ENCODE measurements around the gene TNIP2.

The TNIP2 gene

DNA sequence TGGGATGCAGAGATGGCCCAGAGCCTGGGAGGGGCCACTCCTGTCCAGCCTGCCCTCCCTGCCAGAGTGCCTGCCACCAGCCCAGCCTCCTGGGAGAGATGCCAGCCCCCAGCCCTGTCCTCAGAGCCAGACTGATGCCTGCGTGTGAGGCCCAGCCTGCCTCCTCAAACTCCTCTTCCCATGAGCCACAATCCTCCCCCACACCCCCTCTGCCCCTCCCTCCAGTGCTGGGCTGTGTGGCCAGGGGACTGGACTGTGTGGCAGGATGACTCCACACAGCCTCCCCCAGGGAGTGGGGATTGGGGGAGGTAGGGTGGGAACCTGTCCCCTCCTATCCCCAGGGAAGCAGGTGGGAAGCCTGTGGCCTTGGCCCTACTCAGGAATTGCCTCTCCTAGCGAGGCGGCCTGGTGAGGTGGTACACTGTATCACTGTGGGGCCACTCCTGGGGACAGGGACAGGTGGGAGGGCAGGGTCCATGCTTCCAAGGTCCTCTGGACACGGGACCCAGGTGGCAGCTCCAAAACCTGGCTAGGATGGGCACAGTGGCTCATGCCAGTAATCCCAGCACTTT is 32.5 kb upstream of the TNIP2 start:
- H3K9ac ChIP-seq (ENCODE audit: insufficient read length, low read depth): no peak overlapping the region
- TF ChIP-seq ZNF274 (IDR thresholded peaks at IDR 0.05; ENCODE audit: low read depth, low read length) (no peak), YY1 (IDR thresholded peaks at IDR 0.05; ENCODE audit: insufficient read depth, insufficient read length) (no peak), SUZ12 (IDR thresholded peaks at IDR 0.05; ENCODE audit: extremely low read depth, insufficient read depth, insufficient read length) (no peak)
- H3K27me3 ChIP-seq (ENCODE audit: insufficient read depth, insufficient read length): peaks cover 16% of the 10 kb centered on the region
- no peak overlapping the region for H3K4me3 ChIP-seq (ENCODE audit: insufficient read length, low read depth)
- H3K9me3 ChIP-seq (ENCODE audit: insufficient read depth, low read length): no peaks in the 10 kb centered on the region
- H3K36me3 ChIP-seq (ENCODE audit: insufficient read depth, insufficient read length, low read length): no peaks in the 10 kb centered on the region
- no peak for DNase-seq (ENCODE audit: low read depth, low spot score)
- peaks cover 32% of the 10 kb centered on the region for H3K4me1 ChIP-seq (ENCODE audit: insufficient read depth, insufficient read length)

DNA sequence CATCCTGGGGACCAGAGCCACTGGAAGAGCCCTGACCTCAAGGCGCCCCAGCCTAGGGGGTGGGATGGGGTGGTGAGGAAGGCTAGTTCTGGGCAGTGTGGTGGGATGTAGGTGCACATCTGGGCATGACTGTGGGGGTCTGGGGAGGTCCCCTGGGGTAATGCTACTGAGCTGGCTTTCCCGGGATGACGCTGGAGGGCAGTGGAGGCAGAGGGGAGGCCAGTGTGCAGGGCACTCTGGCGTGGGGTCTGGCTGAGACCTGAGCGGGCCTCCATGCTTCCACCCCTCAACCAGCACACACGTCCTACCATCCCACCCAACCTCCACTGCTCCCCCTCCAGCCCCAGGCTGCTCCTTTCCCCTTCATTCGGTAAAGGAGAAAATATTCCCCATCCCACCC is 32.0 kb upstream of the TNIP2 start:
- Histone ChIP-seq H3K4me3 (ENCODE audit: insufficient read length, low read depth) (no peak overlapping the region), H3K36me3 (ENCODE audit: insufficient read depth, insufficient read length, low read length) (no peaks in the 10 kb centered on the region), H3K4me1 (ENCODE audit: insufficient read depth, insufficient read length) (peaks cover 31% of the 10 kb centered on the region), H3K9me3 (ENCODE audit: insufficient read depth, low read length) (no peaks in the 10 kb centered on the region), H3K9ac (ENCODE audit: insufficient read length, low read depth) (no peak overlapping the region), H3K27me3 (ENCODE audit: insufficient read depth, insufficient read length) (peaks cover 11% of the 10 kb centered on the region)
- no peak for DNase-seq (ENCODE audit: low read depth, low spot score)
- TF ChIP-seq YY1 (IDR thresholded peaks at IDR 0.05; ENCODE audit: insufficient read depth, insufficient read length) (no peak), SUZ12 (IDR thresholded peaks at IDR 0.05; ENCODE audit: extremely low read depth, insufficient read depth, insufficient read length) (no peak), ZNF274 (IDR thresholded peaks at IDR 0.05; ENCODE audit: low read depth, low read length) (no peak)

DNA sequence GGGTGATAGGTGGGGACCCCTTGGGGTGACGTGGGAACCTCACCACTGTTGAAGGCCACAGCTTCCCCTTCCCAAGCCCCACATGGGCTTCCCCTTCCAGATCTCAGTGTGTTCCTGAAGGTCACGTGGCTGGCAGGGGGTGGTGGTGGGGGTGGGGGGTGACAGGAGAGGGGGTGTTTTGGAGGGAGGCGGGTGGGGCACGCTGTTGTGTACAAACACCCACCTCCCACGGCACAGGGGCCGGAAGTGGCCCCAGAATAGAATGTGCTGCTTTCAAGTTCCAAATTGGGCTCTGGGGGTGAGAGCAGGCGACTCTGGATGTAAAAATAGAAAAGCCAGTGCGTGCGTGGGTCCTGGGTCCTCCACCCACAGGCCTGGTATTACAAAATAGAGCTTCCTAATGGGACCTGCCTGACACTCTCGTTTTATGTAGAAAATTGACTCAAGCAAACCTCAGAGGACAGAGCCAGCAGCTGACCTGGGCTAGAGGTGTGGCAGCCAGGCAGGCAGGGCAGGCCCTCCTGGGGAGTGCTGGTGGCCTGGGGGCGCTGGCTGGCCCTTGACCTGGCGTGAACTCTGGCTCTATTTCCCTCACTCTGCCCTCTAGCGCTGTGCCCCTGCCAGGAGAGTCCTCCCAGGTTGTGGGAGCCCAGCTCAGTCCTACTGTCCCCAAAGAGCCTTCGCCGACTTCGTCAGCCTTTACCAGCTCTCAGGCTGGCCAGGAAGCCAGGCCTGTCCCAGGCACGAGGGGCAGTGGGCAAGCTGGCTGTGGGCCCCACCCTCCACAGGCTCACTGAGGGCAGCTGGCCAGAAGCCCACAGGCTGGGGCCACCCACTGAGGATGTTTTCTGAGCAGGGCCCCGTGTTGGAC is 31.3 kb upstream of the TNIP2 start:
- TF ChIP-seq ZNF274 (IDR thresholded peaks at IDR 0.05; ENCODE audit: low read depth, low read length): no peak
- no peak for TF ChIP-seq YY1 (IDR thresholded peaks at IDR 0.05; ENCODE audit: insufficient read depth, insufficient read length)
- no peak for TF ChIP-seq SUZ12 (IDR thresholded peaks at IDR 0.05; ENCODE audit: extremely low read depth, insufficient read depth, insufficient read length)

DNA sequence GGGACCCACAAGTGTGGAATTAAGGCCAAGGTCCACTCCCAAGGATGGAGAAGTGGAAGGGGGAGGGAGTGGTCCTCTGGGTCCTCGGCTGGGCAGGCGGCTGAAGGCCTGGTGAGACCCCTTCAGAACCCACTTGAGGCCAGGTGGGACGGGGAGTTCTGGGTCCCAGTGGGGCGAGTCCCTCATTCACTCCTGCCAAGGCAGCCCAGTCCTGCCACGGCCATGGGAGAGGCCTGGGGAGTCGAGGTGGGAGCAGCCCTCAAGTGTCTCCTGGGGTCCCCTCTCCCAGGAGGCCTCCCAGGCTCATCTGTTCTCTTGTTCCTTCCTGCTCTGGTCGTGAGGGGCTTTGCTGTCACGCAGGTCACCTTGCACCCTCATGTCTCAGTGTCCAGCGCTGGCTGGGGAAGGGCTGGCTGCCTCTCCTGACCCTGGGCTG is 30.7 kb upstream of the TNIP2 start:
- DNase-seq (ENCODE audit: low read depth, low spot score): no peak
- no peaks in the 10 kb centered on the region for H3K9me3 ChIP-seq (ENCODE audit: insufficient read depth, low read length)
- peaks cover 5% of the 10 kb centered on the region for H3K27me3 ChIP-seq (ENCODE audit: insufficient read depth, insufficient read length)
- no peak overlapping the region for H3K4me3 ChIP-seq (ENCODE audit: insufficient read length, low read depth)
- no peak for TF ChIP-seq SUZ12 (IDR thresholded peaks at IDR 0.05; ENCODE audit: extremely low read depth, insufficient read depth, insufficient read length)
- no peak for TF ChIP-seq YY1 (IDR thresholded peaks at IDR 0.05; ENCODE audit: insufficient read depth, insufficient read length)
- TF ChIP-seq ZNF274 (IDR thresholded peaks at IDR 0.05; ENCODE audit: low read depth, low read length): no peak
- H3K36me3 ChIP-seq (ENCODE audit: insufficient read depth, insufficient read length, low read length): no peaks in the 10 kb centered on the region
- peaks cover 29% of the 10 kb centered on the region for H3K4me1 ChIP-seq (ENCODE audit: insufficient read depth, insufficient read length)
- no peak overlapping the region for H3K9ac ChIP-seq (ENCODE audit: insufficient read length, low read depth)

More for the DNA sequence above, 31.3 kb upstream of the TNIP2 start:
- Histone ChIP-seq H3K4me1 (ENCODE audit: insufficient read depth, insufficient read length) (peaks cover 29% of the 10 kb centered on the region), H3K4me3 (ENCODE audit: insufficient read length, low read depth) (no peak overlapping the region), H3K9me3 (ENCODE audit: insufficient read depth, low read length) (no peaks in the 10 kb centered on the region), H3K27me3 (ENCODE audit: insufficient read depth, insufficient read length) (peaks cover 9% of the 10 kb centered on the region), H3K9ac (ENCODE audit: insufficient read length, low read depth) (no peak overlapping the region), H3K36me3 (ENCODE audit: insufficient read depth, insufficient read length, low read length) (no peaks in the 10 kb centered on the region)
- DNase-seq (ENCODE audit: low read depth, low spot score): no peak

DNA sequence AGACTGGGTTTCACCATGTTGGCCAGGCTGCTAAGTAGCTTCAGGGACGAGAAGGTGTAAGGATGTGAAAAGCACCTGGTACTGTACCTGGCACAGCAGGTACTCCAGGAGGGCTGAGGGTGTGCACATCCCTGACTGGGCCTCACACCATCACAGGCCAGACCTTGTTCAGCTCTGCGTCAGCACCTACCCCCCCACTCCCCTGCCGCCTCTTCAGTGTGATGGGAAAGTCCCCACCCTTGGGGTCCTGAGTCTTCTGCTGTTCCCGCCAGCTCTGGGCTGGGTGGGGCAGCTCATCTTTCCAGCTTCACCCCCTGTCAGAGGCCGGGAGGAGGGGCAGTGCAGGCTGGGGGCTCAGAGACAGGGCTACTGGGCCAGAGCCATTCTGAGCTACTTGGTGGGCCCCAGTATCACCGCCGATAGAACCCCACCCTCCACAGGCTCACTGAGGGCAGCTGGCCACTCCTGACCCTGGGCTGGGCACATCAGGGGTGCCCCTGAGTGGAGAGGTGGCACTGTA is 30.1 kb upstream of the TNIP2 start:
- H3K9me3 ChIP-seq (ENCODE audit: insufficient read depth, low read length): no peaks in the 10 kb centered on the region

DNA sequence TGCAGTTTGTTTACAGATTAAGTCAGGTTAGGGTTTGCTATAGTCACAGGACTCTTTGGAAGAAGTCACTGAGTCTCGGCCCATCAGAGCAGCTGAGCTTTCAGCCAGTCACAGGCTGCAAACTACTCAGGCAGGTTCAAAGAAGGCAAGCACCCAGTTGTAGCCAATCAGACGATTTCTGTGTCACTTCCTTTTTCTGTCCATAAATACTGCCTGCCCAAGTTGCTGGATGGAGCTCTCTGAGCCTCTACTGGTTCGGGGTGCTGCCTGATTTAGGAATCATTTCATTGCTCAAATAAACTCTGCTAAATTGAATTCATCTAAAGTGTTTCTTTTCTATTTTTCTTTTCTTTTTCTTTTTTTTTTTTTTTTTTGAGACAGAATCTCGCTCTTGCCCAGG is 29.5 kb upstream of the TNIP2 start:
- no peak for DNase-seq (ENCODE audit: low read depth, low spot score)
- peaks cover 24% of the 10 kb centered on the region for H3K4me1 ChIP-seq (ENCODE audit: insufficient read depth, insufficient read length)

More for the DNA sequence above, 30.1 kb upstream of the TNIP2 start:
- DNase-seq (ENCODE audit: low read depth, low spot score): no peak
- H3K36me3 ChIP-seq (ENCODE audit: insufficient read depth, insufficient read length, low read length): no peaks in the 10 kb centered on the region
- TF ChIP-seq ZNF274 (IDR thresholded peaks at IDR 0.05; ENCODE audit: low read depth, low read length) (no peak), YY1 (IDR thresholded peaks at IDR 0.05; ENCODE audit: insufficient read depth, insufficient read length) (no peak), SUZ12 (IDR thresholded peaks at IDR 0.05; ENCODE audit: extremely low read depth, insufficient read depth, insufficient read length) (no peak)
- H3K4me3 ChIP-seq (ENCODE audit: insufficient read length, low read depth): no peak overlapping the region
- H3K4me1 ChIP-seq (ENCODE audit: insufficient read depth, insufficient read length): peaks cover 24% of the 10 kb centered on the region
- no peak overlapping the region for H3K9ac ChIP-seq (ENCODE audit: insufficient read length, low read depth)
- peaks cover 5% of the 10 kb centered on the region for H3K27me3 ChIP-seq (ENCODE audit: insufficient read depth, insufficient read length)

DNA sequence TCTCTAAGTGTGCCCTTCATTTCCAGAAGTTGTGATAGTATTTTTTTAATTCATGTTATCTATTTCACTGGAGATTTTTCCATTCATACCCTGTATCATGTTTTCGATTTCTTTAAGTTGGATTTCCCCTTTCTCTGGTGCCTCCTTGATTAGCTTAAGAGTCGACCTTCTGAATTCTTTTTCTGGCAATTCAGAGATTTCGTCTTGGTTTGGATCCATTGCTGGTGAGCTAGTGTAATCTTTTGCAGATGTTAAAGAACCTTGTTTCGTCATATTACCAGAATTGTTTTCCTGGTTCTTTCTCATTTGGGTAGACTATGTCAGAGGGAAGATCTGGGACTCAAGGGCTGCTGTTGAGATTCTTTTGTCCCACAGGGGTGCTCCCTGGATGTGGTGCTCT is 27.7 kb upstream of the TNIP2 start:
- H3K9ac ChIP-seq (ENCODE audit: insufficient read length, low read depth): no peak overlapping the region
- H3K9me3 ChIP-seq (ENCODE audit: insufficient read depth, low read length): no peaks in the 10 kb centered on the region
- H3K36me3 ChIP-seq (ENCODE audit: insufficient read depth, insufficient read length, low read length): no peaks in the 10 kb centered on the region
- H3K4me1 ChIP-seq (ENCODE audit: insufficient read depth, insufficient read length): peaks cover 20% of the 10 kb centered on the region
- no peak for TF ChIP-seq SUZ12 (IDR thresholded peaks at IDR 0.05; ENCODE audit: extremely low read depth, insufficient read depth, insufficient read length)
- H3K4me3 ChIP-seq (ENCODE audit: insufficient read length, low read depth): no peak overlapping the region
- no peak for DNase-seq (ENCODE audit: low read depth, low spot score)
- H3K27me3 ChIP-seq (ENCODE audit: insufficient read depth, insufficient read length): no peaks in the 10 kb centered on the region

More for the DNA sequence above, 29.5 kb upstream of the TNIP2 start:
- Histone ChIP-seq H3K4me3 (ENCODE audit: insufficient read length, low read depth) (no peak overlapping the region), H3K27me3 (ENCODE audit: insufficient read depth, insufficient read length) (peaks cover 5% of the 10 kb centered on the region), H3K9me3 (ENCODE audit: insufficient read depth, low read length) (no peaks in the 10 kb centered on the region), H3K9ac (ENCODE audit: insufficient read length, low read depth) (no peak overlapping the region), H3K36me3 (ENCODE audit: insufficient read depth, insufficient read length, low read length) (no peaks in the 10 kb centered on the region)
- TF ChIP-seq YY1 (IDR thresholded peaks at IDR 0.05; ENCODE audit: insufficient read depth, insufficient read length): no peak

All from NT2/D1 (cell line).